ENCODE data around the gene LMOD3.
A peak's percentile ranks its signal among the peaks of the same experiment; 100 is the strongest.

The LMOD3 gene

GRCh38 chr3:69090021-69090420 lies 32.4 kb downstream of the LMOD3 start:
- DNase-seq = no peak

- DNase-seq = no peak
Observed at GRCh38 chr3:69088063-69088462, 34.3 kb downstream of the LMOD3 start.

- no peak for DNase-seq
Observed at GRCh38 chr3:69087030-69087791, 35.2 kb downstream of the LMOD3 start.

- peak; percentile 82 to 85 for DNase-seq
Observed at GRCh38 chr3:69085833-69086722, 36.3 kb downstream of the LMOD3 start.

GRCh38 chr3:69085168-69085832 lies 37.1 kb downstream of the LMOD3 start:
- peak in 1 of 2 donors; percentile 38 for DNase-seq

- peak; percentile 90 for DNase-seq
Observed at GRCh38 chr3:69084326-69085167, 37.8 kb downstream of the LMOD3 start, which contains the start of gene ARL6IP5. Gene ARL6IP5 (plus strand): TSS chr3:69084937. CDS start chr3:69085048, 111 bp downstream.

GRCh38 chr3:69082805-69083204 lies 39.6 kb downstream of the LMOD3 start:
- DNase-seq = peak; percentile 68 to 79

- no peak for DNase-seq
Observed at GRCh38 chr3:69082361-69082760, 40.0 kb downstream of the LMOD3 start.

- no peak for DNase-seq
Observed at GRCh38 chr3:69081583-69082262, 40.7 kb downstream of the LMOD3 start.

- DNase-seq = peak; percentile 92 to 94
Observed at GRCh38 chr3:69080233-69080920, 42.0 kb downstream of the LMOD3 start, which contains the start of gene UBA3. Gene UBA3 (minus strand): TSS chr3:69080365. CDS start chr3:69080353, 12 bp downstream.

- DNase-seq = no peak
Observed at GRCh38 chr3:69079269-69080159, 42.9 kb downstream of the LMOD3 start.

GRCh38 chr3:69072928-69073327 lies 49.5 kb downstream of the LMOD3 start:
- no peak for DNase-seq

- DNase-seq = no peak
Observed at GRCh38 chr3:69066121-69066520, 56.3 kb downstream of the LMOD3 start.

- DNase-seq = no peak
Observed at GRCh38 chr3:69065318-69065964, 57.0 kb downstream of the LMOD3 start.

GRCh38 chr3:69063636-69064035 lies 58.8 kb downstream of the LMOD3 start:
- no peak for DNase-seq

GRCh38 chr3:69059688-69060087 lies 62.7 kb downstream of the LMOD3 start:
- DNase-seq = no peak

GRCh38 chr3:69058947-69059224 lies 63.5 kb downstream of the LMOD3 start:
- no peak for DNase-seq

- DNase-seq = no peak
Observed at GRCh38 chr3:69058180-69058946, 64.0 kb downstream of the LMOD3 start.
